Stimulated activated CD4-positive, alpha-beta T cell treated with anti-CD3 and anti-CD28 coated beads, Interleukin-4, amount 100 ng/mL, for 48 hours (primary cell): ENCODE measurements around the gene C1orf174.

Experiments
- DNase-seq, 2 donors: peaks; one replicate each; pipeline ENCODE4 v3.0.0-alpha.2; 2020; ENCODE audit warnings: low read depth in 2 of 2

C1orf174 gene

GRCh38 chr1:3910049-3910731, 10.1 kb upstream of the C1orf174 start:
- DNase-seq, result no peak

DNA sequence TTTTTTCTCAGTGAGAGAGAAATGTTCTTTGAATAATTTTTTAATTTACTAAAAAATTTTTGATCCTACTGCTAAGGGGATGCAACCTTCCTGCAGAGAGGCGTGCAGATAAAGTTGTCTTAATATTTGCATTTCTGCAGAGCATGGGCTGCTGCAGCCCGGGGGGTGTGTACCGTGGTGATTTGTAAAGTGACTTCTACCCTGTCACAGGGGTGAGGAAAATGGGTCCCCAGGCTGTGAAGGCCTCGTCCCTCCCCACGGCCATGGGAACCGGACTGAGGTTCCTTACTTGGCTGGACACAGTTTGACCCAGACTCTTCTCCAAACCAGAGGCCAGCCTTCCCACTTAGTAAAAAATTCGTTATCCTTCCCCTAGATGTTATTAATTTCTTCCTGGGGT, 9.5 kb upstream of the C1orf174 start:
- DNase-seq, result no peak

GRCh38 chr1:3908886-3909517, 8.9 kb upstream of the C1orf174 start:
- DNase-seq, result no peak

DNA sequence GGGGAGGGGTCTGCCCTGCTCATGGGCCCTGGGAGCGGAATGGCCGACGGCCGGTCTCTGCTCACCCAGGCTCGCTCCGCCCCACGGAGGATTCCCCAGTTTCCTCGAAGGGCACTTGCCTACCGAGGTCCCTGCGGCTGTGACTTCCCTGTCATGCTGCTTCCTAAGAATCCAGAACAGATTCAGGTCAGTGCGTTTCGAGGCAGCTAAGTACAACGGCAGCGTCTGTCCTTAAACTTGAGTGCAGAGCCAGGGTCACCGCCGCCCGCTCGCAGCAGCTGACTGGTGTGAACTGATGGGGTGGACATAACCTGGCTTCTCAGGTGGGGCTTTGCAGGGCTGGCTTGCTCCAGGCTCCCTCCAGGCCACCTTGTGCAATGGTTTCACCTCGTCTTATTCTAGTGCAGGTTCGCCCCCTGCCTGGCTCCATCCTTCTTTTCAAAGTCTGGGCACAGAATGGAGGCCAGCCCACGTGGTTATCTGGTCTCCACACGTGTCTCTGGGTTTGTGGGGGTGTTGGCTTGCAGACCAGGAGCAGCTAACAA, 7.6 kb upstream of the C1orf174 start:
- no peak for DNase-seq

DNA sequence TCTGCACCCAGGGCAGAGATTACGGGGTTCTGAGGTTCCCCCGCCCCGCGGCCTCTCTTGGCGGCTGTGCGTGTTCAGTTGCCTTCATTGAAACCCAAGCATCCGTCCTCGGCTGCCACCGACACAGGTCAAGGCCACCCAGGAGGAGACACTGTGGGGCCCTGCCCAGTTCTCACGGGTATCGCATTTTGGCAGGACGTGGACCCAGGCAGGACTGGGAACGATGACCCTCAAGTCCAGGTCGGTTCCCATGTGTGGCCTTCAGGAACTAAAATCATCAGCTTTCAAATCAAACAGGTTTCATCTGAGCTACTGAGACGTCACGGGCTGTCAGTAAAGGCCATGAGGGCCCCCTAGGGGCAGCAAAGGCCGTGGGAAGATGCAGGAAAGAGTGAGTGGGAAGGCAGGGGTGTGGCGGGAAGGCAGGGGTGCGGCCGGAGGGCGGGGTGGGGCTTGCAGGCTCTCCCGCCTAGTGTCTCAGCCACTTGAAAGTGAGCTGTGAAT, 7.0 kb upstream of the C1orf174 start:
- DNase-seq, result peak in 1 of 2 donors; percentile 24

GRCh38 chr1:3906672-3907020, 6.6 kb upstream of the C1orf174 start:
- no peak for DNase-seq

DNA sequence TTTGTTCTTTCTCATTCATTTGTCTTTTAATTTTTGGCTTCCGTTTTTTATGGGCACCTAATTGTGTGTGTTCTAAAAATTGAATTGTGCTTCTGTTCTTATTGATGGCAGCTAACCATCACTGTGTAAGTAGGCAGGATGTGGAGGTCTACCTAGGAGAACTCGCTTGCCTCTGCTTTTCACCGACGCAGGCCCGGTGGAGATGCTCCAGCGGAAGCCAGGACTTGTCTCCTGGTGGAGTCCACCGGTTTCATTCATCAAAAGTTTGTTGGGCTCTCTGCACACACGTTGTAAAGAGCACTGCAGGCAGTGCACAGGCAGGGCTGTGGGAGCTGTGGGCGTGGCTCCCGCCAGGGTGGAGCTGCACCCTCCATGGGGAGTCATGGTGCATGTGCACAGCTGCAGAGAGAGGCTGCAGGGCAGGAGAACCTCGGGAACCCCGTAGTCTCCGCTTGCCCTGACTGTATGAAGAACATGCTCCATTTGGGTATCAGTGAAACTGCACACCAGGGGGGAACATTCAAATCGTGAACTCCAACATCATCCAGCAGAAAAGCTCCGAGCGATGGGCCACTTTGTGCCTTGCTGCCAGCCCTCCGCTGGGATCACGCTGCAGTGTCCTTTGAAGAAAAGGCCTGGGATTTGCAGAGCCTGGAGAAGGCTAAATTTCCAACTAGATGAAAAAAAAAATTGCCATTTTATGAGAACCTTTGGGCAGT, 6.0 kb upstream of the C1orf174 start:
- no peak for DNase-seq

GRCh38 chr1:3905266-3905952, 5.3 kb upstream of the C1orf174 start:
- no peak for DNase-seq

- no peak for DNase-seq
These were observed 4.7 kb upstream of the C1orf174 start for GRCh38 chr1:3904843-3905185.

- no peak for DNase-seq
These were observed 4.2 kb upstream of the C1orf174 start for GRCh38 chr1:3904006-3904842.

- no peak for DNase-seq
These were observed 3.3 kb upstream of the C1orf174 start for GRCh38 chr1:3903141-3904005.

DNA sequence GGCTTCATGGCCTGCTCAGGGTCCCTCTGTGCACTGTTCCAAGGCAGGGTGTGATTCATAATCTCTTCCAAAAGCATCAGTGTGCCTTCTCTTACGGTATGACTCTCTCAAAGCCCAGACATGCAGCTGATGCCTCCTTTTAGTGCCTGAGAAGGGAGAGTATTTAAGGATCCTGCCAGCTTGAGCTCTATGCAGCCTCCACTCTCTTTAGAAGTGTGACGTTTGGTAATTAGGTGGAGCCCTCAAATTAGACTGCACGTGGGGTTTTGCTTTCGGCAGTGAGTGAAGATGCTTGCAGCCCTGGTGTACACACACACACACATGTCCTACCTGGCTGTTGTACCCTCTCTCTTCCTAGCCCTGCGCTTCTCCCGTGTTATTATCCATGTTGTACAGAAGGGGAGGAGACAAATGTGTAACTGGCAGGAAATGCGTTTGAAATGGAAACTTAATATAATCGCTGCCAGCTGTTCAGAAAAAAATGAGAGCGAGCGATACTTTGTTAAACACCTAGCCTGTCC, 2.6 kb upstream of the C1orf174 start:
- DNase-seq, result no peak

DNA sequence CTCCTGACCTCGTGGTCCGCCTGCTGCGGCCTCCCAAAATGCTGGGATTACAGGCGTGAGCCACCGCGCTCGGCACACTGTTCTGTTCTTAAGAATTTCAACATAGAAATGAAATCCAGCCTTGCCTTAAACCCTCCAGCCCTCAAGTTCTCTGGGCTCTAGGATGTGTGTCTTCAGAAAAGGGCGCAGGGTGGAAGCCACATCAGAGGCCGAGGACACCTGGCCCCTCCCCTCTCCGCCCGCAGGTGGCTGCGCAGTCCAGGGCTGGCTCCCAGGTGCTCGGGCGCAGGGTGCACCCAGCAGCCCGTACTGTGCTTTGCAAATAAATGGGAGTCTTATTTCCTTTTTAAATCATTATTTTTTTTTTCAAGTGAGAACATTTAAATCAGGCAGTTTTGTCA, 2.0 kb upstream of the C1orf174 start:
- DNase-seq, result no peak

GRCh38 chr1:3900969-3901529, 977 bp upstream of the C1orf174 start:
- peak; percentile 85 to 88 for DNase-seq

DNA sequence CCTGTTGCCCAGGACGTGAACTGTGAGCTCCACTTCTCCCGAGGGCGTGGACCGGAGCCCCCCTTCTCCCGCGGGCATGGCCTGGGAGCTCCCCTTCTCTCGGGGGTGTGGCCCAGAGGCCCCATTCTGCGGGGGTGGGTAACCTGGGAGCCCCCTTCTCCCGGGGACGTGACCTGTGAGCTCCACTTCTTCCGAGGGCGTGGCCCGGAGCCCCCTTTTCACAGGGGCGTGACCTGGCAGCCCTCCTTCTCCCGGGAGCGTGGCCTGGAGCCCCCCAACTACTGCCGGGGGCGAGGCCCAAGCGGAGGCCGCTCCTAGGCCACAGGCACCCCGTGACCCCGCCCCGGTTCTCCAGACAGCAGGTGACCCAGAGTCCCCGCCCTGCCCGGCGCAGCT, 320 bp downstream of the C1orf174 start:
- DNase-seq, result no peak

- DNase-seq, result no peak
These were observed 898 bp downstream of the C1orf174 start for GRCh38 chr1:3898994-3899753.

- DNase-seq, result no peak
These were observed 1.7 kb downstream of the C1orf174 start for GRCh38 chr1:3898475-3898735.

- DNase-seq, result no peak
These were observed 3.6 kb downstream of the C1orf174 start for GRCh38 chr1:3896396-3897000.

DNA sequence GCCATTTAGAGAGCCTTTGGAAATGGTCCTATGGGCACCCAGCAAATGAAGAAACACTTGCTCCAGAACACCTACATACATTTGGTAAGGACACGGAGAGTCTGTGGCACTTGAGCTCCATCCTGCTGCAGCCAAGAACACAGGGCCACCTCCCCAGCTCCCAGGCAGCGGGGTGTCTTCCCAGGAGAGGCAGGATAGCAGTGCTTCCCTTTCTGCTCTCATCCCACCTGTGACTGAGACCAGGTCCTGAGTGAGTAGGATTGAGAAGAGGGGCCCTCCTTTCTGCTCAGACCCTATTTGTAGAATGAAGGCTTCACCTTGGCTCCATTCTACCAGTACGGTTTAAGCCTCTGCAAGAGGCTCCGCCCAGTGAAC, 4.1 kb downstream of the C1orf174 start:
- no peak for DNase-seq
